GM12873 (cell line): ENCODE measurements around the gene MMUT.

ENCODE experiments used
- TF ChIP-seq, protein P1 (sequence below): IDR thresholded peaks from 2 replicates; pipeline ENCODE4 v1.5.1; 2012; ENCODE audit warnings: low read depth, mild to moderate bottlenecking, moderate library complexity, low read length, control low read depth; ENCODE audit not compliant: insufficient read depth; ENCODE audit errors: missing control alignments

MMUT gene

DNA sequence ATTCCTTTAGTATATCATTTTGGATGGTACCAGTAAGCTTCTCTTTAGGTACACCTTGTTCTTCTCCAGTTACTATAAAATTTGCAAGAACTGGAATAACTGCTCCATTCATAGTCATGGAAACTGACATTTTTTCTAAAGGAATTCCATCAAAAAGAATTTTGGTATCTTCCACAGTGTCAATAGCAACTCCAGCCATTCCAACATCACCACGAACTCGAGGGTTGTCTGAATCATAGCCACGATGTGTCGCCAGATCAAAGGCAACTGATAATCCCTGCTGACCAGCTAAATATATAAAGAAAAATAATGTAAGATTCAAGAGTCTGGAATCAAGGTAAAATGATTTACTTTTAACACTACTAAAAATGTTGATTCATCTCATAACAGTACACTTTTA is 5.3 kb downstream of the MMUT start:
- TF ChIP-seq, protein P1, sequence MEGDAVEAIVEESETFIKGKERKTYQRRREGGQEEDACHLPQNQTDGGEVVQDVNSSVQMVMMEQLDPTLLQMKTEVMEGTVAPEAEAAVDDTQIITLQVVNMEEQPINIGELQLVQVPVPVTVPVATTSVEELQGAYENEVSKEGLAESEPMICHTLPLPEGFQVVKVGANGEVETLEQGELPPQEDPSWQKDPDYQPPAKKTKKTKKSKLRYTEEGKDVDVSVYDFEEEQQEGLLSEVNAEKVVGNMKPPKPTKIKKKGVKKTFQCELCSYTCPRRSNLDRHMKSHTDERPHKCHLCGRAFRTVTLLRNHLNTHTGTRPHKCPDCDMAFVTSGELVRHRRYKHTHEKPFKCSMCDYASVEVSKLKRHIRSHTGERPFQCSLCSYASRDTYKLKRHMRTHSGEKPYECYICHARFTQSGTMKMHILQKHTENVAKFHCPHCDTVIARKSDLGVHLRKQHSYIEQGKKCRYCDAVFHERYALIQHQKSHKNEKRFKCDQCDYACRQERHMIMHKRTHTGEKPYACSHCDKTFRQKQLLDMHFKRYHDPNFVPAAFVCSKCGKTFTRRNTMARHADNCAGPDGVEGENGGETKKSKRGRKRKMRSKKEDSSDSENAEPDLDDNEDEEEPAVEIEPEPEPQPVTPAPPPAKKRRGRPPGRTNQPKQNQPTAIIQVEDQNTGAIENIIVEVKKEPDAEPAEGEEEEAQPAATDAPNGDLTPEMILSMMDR: no peak

DNA sequence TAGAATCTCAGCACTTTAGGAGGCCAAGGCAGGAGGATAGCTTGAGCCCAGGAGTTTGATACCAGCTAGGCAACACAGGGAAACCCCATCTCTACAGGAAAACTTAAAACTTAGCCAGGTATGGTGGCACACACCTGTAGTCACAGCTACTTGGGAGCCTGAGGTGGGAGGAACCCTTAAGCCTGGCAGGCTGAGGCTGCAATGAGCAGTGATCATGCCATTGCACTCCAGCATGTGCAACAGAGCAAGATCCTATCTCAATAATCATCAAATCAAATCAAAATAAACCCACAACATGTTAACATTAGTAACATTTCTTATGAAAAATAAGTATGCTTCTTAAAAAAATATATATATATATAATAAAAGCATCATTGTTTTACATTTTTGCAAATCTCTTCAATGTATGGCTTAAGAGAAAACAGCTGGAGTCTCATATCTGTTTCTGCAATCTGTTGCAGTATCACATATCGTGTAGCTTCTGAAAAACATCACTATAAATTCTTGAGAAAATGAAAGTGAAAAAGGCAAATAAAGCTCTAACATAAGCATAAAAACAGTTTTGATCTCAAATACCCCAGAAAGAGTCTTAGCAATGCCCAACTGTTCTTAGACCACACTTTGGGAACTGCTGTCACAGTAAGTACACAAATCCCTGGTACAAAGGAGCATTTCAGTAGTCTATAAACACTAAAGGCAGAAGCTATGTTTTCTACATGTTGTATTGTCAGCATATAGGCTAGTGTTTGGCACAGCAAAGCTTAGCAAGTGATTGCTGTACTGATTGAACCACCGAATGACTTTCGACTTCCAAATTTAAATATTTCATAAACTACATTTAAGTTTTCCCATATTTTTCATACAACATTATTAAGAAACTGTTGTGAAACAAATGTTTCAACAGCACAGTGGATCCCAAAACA is 8.0 kb downstream of the MMUT start:
- TF ChIP-seq, protein P1: no peak

DNA sequence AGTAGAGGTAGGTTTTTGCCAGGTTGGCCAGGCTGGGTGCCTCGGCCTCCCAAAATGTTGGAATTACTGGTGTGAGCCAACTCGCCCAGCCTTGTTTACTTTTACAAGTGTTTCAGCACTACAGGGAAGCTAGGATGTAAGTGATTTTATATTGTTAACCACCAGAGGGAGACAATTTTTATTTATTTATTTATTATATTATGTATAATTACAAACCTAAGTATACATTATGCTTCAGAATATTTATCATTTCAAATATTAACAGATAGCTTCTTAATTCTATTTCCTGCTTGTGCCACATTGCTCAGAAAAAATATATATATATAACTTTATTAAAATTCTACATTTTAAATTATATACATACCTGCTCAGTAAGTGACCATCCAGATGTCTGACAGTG is 9.8 kb downstream of the MMUT start:
- TF ChIP-seq, protein P1: no peak

DNA sequence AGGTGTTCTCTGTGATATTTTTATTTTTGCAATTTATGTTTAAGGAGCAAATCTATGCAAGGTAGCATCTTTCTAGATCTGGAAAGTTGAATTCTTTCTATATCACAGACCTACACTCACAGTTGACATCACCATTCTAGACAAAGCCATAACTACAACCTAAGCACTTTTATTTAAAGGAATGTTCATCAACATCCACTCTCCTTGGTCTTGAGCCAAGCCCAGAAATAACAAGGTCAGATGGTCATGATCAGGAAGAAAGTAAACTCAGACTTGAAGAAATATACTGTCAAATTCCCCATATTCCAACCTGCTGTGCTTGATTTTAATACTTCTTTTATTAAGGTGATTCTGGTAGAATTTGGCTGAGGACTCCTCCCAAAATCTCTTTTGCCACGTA is 32.2 kb downstream of the MMUT start:
- TF ChIP-seq, protein P1: no peak

DNA sequence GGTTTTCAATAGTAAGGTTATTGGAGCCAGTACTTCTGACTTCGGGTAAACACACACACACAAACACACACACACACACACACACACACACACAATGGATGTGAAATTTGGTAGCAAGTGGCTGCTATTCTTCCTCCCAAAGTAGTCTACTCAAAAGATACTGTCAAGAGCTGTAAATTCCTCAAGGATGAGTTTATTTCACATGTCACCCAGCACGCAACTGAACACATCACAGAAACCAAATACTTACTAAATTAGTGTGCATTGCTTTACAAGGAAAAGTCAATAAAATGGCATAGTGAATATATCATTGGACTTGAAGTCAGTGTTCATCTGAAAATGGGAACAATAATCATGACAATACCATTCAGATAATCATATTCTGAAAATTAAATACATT is 32.9 kb downstream of the MMUT start:
- TF ChIP-seq, protein P1: no peak

DNA sequence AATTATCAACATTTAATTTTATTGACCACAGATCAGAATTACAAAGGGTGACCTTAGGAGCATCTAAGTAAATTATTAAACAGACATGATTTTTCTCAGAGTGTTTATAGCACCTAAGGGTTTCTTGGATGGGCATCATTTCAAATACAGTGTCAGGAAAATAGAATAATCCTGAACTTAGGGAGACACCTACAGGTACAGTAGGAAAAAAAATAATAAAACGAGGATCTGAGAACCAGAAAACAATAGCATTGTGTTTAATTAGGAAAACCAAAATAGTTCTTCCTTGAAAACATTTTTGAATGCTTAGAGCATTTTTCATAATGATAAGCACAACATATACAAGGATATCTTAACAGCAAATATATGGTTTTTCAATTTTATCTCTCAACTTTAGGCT is 39.2 kb downstream of the MMUT start:
- TF ChIP-seq, protein P1: no peak

DNA sequence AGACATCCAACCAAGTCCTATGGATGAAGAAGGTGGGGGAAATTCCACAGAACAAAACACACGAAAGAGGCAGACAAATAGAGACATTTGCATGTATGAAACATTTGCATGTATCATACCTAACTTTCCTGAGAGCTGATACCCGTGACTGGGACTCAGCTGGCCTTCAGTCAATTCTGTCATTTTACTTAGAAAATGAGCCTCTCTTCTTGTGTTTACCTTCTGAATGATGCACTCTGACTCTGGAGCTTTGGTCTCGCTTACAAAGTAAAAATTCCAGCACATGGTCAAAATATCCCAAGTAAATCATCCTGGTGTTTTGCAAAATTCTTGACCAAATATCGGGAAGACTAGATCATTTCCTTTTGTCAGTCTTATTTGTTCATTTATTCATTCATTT is 46.9 kb downstream of the MMUT start:
- TF ChIP-seq, protein P1: no peak
